K562 (cell line): ENCODE results near the gene PAIP1. TPM values are rescaled to one million over a fixed set of nuclear protein-coding genes. Genes with fewer than 3 reads are reported as not detected.

Experiments
- ATAC-seq: fragments of 200-7000 bp; cut with Tn5 transposase; 3 replicates; pipeline ENCODE4 v1.9.1; 2020; ENCODE audit warnings: moderate library complexity
- BruUV-seq: library from RNA; stranded (reverse); fragments of 400-500 nt; replicated peaks from 2 replicates; lab custom pipeline; 2021; lab: Mats Ljungman, UMichigan
- CTCF ChIA-PET: fragments of 300-600 bp; formaldehyde crosslinking; extraction: SDS; loops from one replicate; lab custom pipeline; 2021; ENCODE audit warnings: low intra/inter-chr PET ratio; lab: Yijun Ruan, JAX
- POLR2A ChIA-PET: fragments of 300-600, 350-650 bp; sonication (Branson Sonifier 250); formaldehyde crosslinking; extraction: SDS; loops from one replicate; lab custom pipeline; 2021; ENCODE audit warnings: antibody characterized with exemption, inconsistent platforms; lab: Yijun Ruan, JAX
- DNase-seq, 4 experiments: peaks; one replicate each; pipeline versions ENCODE4 v3.0.0 to v3.0.0-alpha.2; 2011 to 2018; ENCODE audit warnings: low spot score in 3 of 4, mixed read lengths in 3 of 4; ENCODE audit errors: extremely low read depth in 1 of 4
- FAIRE-seq: peaks from 2 replicates; lab custom pipeline; 2011; peaks lifted over from hg19 to GRCh38; lab: Jason Lieb, UNC
- H2AFZ ChIP-seq: 2 replicates; pipeline ENCODE4 v1.6.0; 2011; ENCODE audit warnings: low read depth, low read length, control low read depth, inconsistent platforms
- H3K27ac ChIP-seq: fragments of 200-600 bp; 3 replicates; pipeline ENCODE4 v1.8.0; 2011; ENCODE audit warnings: low read depth, mild to moderate bottlenecking, control low read depth, inconsistent platforms, low read length, moderate library complexity, mixed read lengths; ENCODE audit errors: extremely low read depth
- H3K27me3 ChIP-seq, 2 experiments: fragments of 300-600 bp in 1 of 2; 2 replicates in 1 of 2; 3 replicates in 1 of 2; pipeline versions ENCODE4 v1.6.0 to v1.8.0; 2011; ENCODE audit warnings: inconsistent platforms in 2 of 2, low read length in 2 of 2, mild to moderate bottlenecking in 1 of 2, mixed read lengths in 1 of 2, moderate library complexity in 1 of 2; ENCODE audit not compliant: control insufficient read depth in 2 of 2, insufficient read depth in 2 of 2
- H3K36me3 ChIP-seq: fragments of 300-600 bp; 3 replicates; pipeline ENCODE4 v1.8.0; 2011; ENCODE audit warnings: mild to moderate bottlenecking, low read length, inconsistent platforms; ENCODE audit not compliant: control insufficient read depth, insufficient read depth
- H3K4me1 ChIP-seq, 2 experiments: fragments of 200-600 bp in 1 of 2; replicated peaks in 1 of 2; 2 replicates in 1 of 2; 3 replicates in 1 of 2; pipeline versions ENCODE4 v1.5.1 to v1.8.0; 2011; ENCODE audit warnings: inconsistent platforms in 2 of 2, low read length in 2 of 2, mild to moderate bottlenecking in 1 of 2, mixed read lengths in 1 of 2, moderate library complexity in 1 of 2; ENCODE audit not compliant: control insufficient read depth in 2 of 2, insufficient read depth in 2 of 2
- H3K4me2 ChIP-seq: 2 replicates; pipeline ENCODE4 v1.6.1; 2011; ENCODE audit warnings: low read length, control low read depth, inconsistent platforms, mixed read lengths; ENCODE audit not compliant: insufficient read depth
- H3K4me3 ChIP-seq: fragments of 200-600 bp; sonication (generic), shearing (Covaris generic); 2 replicates; pipeline ENCODE4 v1.5.1; 2016; ENCODE audit warnings: control low read depth, inconsistent platforms
- H3K79me2 ChIP-seq: fragments of 200-600 bp; 3 replicates; pipeline ENCODE4 v1.8.0; 2011; ENCODE audit warnings: low read length, inconsistent platforms; ENCODE audit not compliant: control insufficient read depth, insufficient read depth
- H3K9ac ChIP-seq, 2 experiments: 2 replicates each; pipeline versions ENCODE4 v1.6.0 to v1.6.1; 2011; ENCODE audit warnings: low read depth in 2 of 2, low read length in 2 of 2, control low read depth in 1 of 2, inconsistent platforms in 1 of 2, mild to moderate bottlenecking in 1 of 2, mixed read lengths in 1 of 2; ENCODE audit not compliant: insufficient read depth in 1 of 2
- H3K9me1 ChIP-seq: one replicate; pipeline ENCODE4 v1.6.0; 2011; ENCODE audit warnings: inconsistent platforms, mild to moderate bottlenecking, low read length, moderate library complexity; ENCODE audit not compliant: control insufficient read depth, insufficient read depth
- H3K9me3 ChIP-seq: replicated peaks from 2 replicates; pipeline ENCODE4 v1.5.1; 2011; ENCODE audit warnings: low read depth, low read length, inconsistent platforms; ENCODE audit not compliant: control insufficient read depth, insufficient read depth
- H4K20me1 ChIP-seq: replicated peaks from 2 replicates; pipeline ENCODE4 v1.6.1; 2011; ENCODE audit warnings: low read length, inconsistent platforms, mixed read lengths; ENCODE audit not compliant: control insufficient read depth, insufficient read depth
- FOXK1 ChIP-seq: sonication (generic); formaldehyde crosslinking; IDR thresholded peaks from 2 replicates; pipeline ENCODE4 v1.8.0; 2022; ENCODE audit warnings: missing genetic modification reagents, mild to moderate bottlenecking, borderline replicate concordance
- NFIC ChIP-seq: fragments of 450-650 bp; IDR thresholded peaks from 2 replicates; pipeline ENCODE4 v1.6.1; 2017; ENCODE audit warnings: mild to moderate bottlenecking, inconsistent platforms
- POLR2AphosphoS5 ChIP-seq: IDR thresholded peaks from 2 replicates; pipeline ENCODE4 v1.6.1; 2011; ENCODE audit warnings: mild to moderate bottlenecking, low read depth, low read length, moderate library complexity; ENCODE audit not compliant: control insufficient read depth, insufficient read depth
- POLR2B ChIP-seq: fragments of 450-650 bp; IDR thresholded peaks from 2 replicates; pipeline ENCODE4 v1.6.1; 2018; ENCODE audit warnings: low read depth; ENCODE audit not compliant: partially characterized antibody
- PRMT5 ChIP-seq: sonication (generic); formaldehyde crosslinking; IDR thresholded peaks from 2 replicates; pipeline ENCODE4 v1.5.0; 2020; ENCODE audit warnings: missing genetic modification reagents
- RBM22 ChIP-seq: fragments of 200-400 bp; formaldehyde crosslinking; IDR thresholded peaks from 2 replicates; pipeline ENCODE4 v1.6.1; 2018; ENCODE audit warnings: low read length, low read depth; ENCODE audit not compliant: poor library complexity, severe bottlenecking
- ZKSCAN3 ChIP-seq: fragments of 250-450 bp; sonication (Bioruptor Pico); IDR thresholded peaks from 2 replicates; pipeline ENCODE4 v1.4.0; 2020
- in situ Hi-C: fragments of 300-500 bp; cut with MboI; formaldehyde crosslinking; loops from 4 replicates; pipeline ENCODE4 v1.15.0; 2018; ENCODE audit warnings: inconsistent platforms, mixed read lengths
- intact Hi-C: fragments of 100-400 bp; cut with micrococcal nuclease; formaldehyde crosslinking; loops from 2 replicates; pipeline ENCODE4 v1.14.2; 2022
- polyA plus RNA-seq, 8 experiments: library from polyadenylated mRNA; depleted of rRNA in 4 of 8; stranded (reverse) in 5 of 8; unstranded in 3 of 8; fragments of >200 nt; fragmentation: Nextera tagmentation in 2 of 8; fragmentation: Illumina TruSeq in 1 of 8; extraction: Ambion mirVana in 2 of 8; extraction: Trizol in 1 of 8; gene quantifications; 2 replicates each; pipeline versions ENCODE4 v1.2.1 to v1.2.3, GENCODE V29; 2011 to 2014; ENCODE audit warnings: inconsistent platforms in 1 of 8, missing spikeins in 1 of 8
- total RNA-seq, 7 experiments: library from RNA; depleted of rRNA in 6 of 7; stranded (reverse); fragments of >200 nt in 6 of 7; fragmentation: Illumina TruSeq in 2 of 7; extraction: Trizol in 2 of 7; gene quantifications; 2 replicates each; pipeline versions ENCODE4 v1.2.1 to v1.2.3, GENCODE V29; 2011 to 2021; ENCODE audit warnings: low replicate concordance in 1 of 7
- TF ChIP-seq, protein P1 (sequence below): fragments of 450-650 bp; IDR thresholded peaks from 2 replicates; pipeline ENCODE4 v1.6.1; 2016; ENCODE audit warnings: missing biosample characterization, missing genetic modification characterization
- TF ChIP-seq, protein P2 (sequence below): sonication (generic); formaldehyde crosslinking; IDR thresholded peaks from 2 replicates; pipeline ENCODE4 v1.8.1; 2023; ENCODE audit warnings: mild to moderate bottlenecking, missing genetic modification reagents
- TF ChIP-seq, protein P3 (sequence below): fragments of 450-650 bp; IDR thresholded peaks from 2 replicates; pipeline ENCODE4 v1.7.0; 2016; ENCODE audit warnings: borderline replicate concordance
- TF ChIP-seq, protein P4 (sequence below): fragments of 250-450 bp; sonication (Bioruptor Pico); IDR thresholded peaks from 2 replicates; pipeline ENCODE4 v1.8.0; 2021; ENCODE audit warnings: moderate library complexity, mild to moderate bottlenecking, inconsistent platforms
- TF ChIP-seq, protein P5 (sequence below), 2 experiments: IDR thresholded peaks; 2 replicates each; pipeline ENCODE4 v1.6.1; 2011; ENCODE audit warnings: borderline replicate concordance in 1 of 2, control low read depth in 1 of 2, low read depth in 1 of 2, low read length in 1 of 2, mild to moderate bottlenecking in 1 of 2, mixed read lengths in 1 of 2, moderate library complexity in 1 of 2; ENCODE audit not compliant: insufficient read depth in 1 of 2, insufficient read length in 1 of 2, poor library complexity in 1 of 2, severe bottlenecking in 1 of 2; ENCODE audit errors: extremely low read depth in 1 of 2
- TF ChIP-seq, protein P6 (sequence below): fragments of 150-350 bp; IDR thresholded peaks from 2 replicates; pipeline ENCODE4 v1.6.1; 2014; ENCODE audit warnings: low read depth, mild to moderate bottlenecking, low read length, borderline replicate concordance

PAIP1 gene
- total and polyA plus RNA-seq, 9 of the 15 experiments (the other 6 are each of a cell fraction or from before 2014, with no cell fraction given), result 51.7 to 181 (median 102) TPM

DNA sequence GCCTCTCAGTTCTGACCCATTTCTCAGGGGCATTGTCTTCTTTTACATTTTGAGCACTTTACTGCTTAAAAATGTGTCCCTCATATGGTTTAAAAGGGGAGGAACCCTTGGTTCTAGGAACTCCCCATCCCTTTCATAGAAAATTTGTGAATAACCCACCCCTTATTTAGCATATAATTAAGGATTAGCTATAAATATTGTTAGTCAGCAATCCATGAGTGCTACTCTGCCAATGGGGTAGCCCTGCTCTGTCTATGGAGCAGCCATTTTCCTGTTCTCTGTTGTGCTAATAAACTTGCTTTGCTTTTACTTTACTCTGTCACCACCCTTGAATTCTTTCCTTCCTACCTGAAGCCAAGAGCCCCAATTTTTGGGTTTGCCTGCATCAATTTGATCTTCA is 33.8 kb upstream of the PAIP1 start:
- ATAC-seq (no peak; the same call in 2 of the 3 replicates), FAIRE-seq (no peak), DNase-seq (no peak)
- no TSS peak for BruUV-seq
- Histone ChIP-seq H3K36me3 (no peaks in the 10 kb centered on the region; the same call in 2 of the 3 replicates), H3K4me3 (no peak overlapping the region), H3K9me1 (no peaks in the 10 kb centered on the region), H3K27me3 (no peaks in the 10 kb centered on the region), H2AFZ (no peak overlapping the region), H3K9me3 (no peaks in the 10 kb centered on the region), H3K27ac (no peak overlapping the region), H3K4me2 (no peak overlapping the region), H3K79me2 (no peaks in the 10 kb centered on the region), H4K20me1 (no peaks in the 10 kb centered on the region), H3K9ac (no peak overlapping the region), H3K4me1 (no peaks in the 10 kb centered on the region)
- ChIA-PET POLR2A (interaction anchor here (0.9 to 1.2 kb wide), 2 partner anchors 12 to 38 kb away, joined by 3 to 5 read pairs; partner anchors contain the start of gene NNT), CTCF (no interaction called here)
- in situ Hi-C loops, result no loop called here
- intact Hi-C loops, result no loop called here
- no peak for TF ChIP-seq PRMT5 (CRISPR knock-in tag)
- TF ChIP-seq, protein P1, sequence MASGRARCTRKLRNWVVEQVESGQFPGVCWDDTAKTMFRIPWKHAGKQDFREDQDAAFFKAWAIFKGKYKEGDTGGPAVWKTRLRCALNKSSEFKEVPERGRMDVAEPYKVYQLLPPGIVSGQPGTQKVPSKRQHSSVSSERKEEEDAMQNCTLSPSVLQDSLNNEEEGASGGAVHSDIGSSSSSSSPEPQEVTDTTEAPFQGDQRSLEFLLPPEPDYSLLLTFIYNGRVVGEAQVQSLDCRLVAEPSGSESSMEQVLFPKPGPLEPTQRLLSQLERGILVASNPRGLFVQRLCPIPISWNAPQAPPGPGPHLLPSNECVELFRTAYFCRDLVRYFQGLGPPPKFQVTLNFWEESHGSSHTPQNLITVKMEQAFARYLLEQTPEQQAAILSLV, result no peak
- TF ChIP-seq, protein P2, sequence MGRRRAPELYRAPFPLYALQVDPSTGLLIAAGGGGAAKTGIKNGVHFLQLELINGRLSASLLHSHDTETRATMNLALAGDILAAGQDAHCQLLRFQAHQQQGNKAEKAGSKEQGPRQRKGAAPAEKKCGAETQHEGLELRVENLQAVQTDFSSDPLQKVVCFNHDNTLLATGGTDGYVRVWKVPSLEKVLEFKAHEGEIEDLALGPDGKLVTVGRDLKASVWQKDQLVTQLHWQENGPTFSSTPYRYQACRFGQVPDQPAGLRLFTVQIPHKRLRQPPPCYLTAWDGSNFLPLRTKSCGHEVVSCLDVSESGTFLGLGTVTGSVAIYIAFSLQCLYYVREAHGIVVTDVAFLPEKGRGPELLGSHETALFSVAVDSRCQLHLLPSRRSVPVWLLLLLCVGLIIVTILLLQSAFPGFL (CRISPR knock-in tag), result no peak
- no peak for TF ChIP-seq ZKSCAN3 (CRISPR knock-in tag)
- TF ChIP-seq, protein P3, sequence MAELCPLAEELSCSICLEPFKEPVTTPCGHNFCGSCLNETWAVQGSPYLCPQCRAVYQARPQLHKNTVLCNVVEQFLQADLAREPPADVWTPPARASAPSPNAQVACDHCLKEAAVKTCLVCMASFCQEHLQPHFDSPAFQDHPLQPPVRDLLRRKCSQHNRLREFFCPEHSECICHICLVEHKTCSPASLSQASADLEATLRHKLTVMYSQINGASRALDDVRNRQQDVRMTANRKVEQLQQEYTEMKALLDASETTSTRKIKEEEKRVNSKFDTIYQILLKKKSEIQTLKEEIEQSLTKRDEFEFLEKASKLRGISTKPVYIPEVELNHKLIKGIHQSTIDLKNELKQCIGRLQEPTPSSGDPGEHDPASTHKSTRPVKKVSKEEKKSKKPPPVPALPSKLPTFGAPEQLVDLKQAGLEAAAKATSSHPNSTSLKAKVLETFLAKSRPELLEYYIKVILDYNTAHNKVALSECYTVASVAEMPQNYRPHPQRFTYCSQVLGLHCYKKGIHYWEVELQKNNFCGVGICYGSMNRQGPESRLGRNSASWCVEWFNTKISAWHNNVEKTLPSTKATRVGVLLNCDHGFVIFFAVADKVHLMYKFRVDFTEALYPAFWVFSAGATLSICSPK, result no peak
- TF ChIP-seq, protein P4, sequence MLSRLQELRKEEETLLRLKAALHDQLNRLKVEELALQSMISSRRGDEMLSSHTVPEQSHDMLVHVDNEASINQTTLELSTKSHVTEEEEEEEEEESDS (CRISPR knock-in tag), result no peak
- TF ChIP-seq FOXK1, result no peak
- TF ChIP-seq, protein P5, sequence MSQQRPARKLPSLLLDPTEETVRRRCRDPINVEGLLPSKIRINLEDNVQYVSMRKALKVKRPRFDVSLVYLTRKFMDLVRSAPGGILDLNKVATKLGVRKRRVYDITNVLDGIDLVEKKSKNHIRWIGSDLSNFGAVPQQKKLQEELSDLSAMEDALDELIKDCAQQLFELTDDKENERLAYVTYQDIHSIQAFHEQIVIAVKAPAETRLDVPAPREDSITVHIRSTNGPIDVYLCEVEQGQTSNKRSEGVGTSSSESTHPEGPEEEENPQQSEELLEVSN (IDR thresholded peaks at IDR 0.05; ENCODE audit: borderline replicate concordance in 1 of 2, extremely low read depth in 1 of 2, insufficient read depth in 1 of 2, insufficient read length in 1 of 2, low read depth in 1 of 2, low read length in 1 of 2, poor library complexity in 1 of 2, severe bottlenecking in 1 of 2), result no peak
- TF ChIP-seq NFIC, result no peak
- no peak for TF ChIP-seq POLR2B
- TF ChIP-seq POLR2AphosphoS5, result no peak
- TF ChIP-seq, protein P6, sequence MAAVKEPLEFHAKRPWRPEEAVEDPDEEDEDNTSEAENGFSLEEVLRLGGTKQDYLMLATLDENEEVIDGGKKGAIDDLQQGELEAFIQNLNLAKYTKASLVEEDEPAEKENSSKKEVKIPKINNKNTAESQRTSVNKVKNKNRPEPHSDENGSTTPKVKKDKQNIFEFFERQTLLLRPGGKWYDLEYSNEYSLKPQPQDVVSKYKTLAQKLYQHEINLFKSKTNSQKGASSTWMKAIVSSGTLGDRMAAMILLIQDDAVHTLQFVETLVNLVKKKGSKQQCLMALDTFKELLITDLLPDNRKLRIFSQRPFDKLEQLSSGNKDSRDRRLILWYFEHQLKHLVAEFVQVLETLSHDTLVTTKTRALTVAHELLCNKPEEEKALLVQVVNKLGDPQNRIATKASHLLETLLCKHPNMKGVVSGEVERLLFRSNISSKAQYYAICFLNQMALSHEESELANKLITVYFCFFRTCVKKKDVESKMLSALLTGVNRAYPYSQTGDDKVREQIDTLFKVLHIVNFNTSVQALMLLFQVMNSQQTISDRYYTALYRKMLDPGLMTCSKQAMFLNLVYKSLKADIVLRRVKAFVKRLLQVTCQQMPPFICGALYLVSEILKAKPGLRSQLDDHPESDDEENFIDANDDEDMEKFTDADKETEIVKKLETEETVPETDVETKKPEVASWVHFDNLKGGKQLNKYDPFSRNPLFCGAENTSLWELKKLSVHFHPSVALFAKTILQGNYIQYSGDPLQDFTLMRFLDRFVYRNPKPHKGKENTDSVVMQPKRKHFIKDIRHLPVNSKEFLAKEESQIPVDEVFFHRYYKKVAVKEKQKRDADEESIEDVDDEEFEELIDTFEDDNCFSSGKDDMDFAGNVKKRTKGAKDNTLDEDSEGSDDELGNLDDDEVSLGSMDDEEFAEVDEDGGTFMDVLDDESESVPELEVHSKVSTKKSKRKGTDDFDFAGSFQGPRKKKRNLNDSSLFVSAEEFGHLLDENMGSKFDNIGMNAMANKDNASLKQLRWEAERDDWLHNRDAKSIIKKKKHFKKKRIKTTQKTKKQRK, result no peak
- no peak for TF ChIP-seq RBM22
